GM18526 (cell line): Measurements from ENCODE around the gene APAF1.

Experiments
- POLR2A ChIP-seq: IDR thresholded peaks from 3 replicates; pipeline ENCODE4 v1.6.1; 2011; ENCODE audit not compliant: insufficient read length; ENCODE audit errors: extremely low read depth

Gene APAF1

DNA sequence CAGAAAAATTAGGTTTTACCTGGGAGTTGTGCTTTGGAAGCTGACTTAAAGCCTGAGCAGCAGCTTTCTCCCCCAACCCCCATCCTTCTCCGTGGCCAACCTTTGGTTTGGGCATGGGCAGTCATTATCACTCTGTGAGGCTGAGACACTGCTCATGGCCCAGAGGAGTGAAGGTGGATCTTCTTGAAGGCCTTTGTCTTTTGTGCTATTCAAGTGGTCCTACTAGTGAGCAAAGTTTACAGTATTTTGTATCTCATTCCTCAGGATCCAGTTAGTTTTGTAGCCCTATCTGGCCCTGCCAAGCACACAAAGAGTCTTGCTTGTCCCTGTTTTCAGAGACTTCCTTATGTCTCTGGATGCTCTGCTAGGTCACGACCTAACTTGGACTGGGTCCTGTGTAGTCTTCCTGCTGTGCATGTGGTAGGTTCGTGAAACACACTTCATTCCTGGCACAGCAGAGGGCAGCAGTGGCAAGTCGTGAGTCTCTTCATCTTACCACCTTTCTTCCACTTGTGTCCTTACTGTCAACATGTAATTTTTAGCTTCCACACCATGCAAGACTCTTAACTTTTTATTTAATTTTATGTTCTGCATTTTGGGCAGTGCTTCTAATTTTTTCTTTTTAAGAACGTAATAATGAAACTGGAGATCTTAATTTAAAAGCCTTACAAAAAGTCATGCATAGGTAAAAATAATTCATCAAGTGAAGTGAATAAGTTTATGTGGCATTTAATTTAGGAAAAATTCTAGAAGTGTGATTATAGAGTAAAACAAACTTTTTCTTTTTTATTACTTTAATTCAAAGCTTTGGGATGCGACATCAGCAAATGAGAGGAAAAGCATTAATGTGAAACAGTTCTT lies 53.7 kb downstream of the APAF1 start:
- TF ChIP-seq POLR2A: no peak

- TF ChIP-seq POLR2A: no peak
Measured at GRCh38 chr12:98699586-98699985, 54.5 kb downstream of the APAF1 start.

GRCh38 chr12:98701166-98701565 lies 56.1 kb downstream of the APAF1 start:
- TF ChIP-seq POLR2A: no peak

GRCh38 chr12:98709022-98709421 lies 63.9 kb downstream of the APAF1 start:
- no peak for TF ChIP-seq POLR2A

GRCh38 chr12:98714426-98714825 lies 69.3 kb downstream of the APAF1 start:
- TF ChIP-seq POLR2A: no peak

- no peak for TF ChIP-seq POLR2A
Measured at GRCh38 chr12:98719515-98720504, 74.7 kb downstream of the APAF1 start.

DNA sequence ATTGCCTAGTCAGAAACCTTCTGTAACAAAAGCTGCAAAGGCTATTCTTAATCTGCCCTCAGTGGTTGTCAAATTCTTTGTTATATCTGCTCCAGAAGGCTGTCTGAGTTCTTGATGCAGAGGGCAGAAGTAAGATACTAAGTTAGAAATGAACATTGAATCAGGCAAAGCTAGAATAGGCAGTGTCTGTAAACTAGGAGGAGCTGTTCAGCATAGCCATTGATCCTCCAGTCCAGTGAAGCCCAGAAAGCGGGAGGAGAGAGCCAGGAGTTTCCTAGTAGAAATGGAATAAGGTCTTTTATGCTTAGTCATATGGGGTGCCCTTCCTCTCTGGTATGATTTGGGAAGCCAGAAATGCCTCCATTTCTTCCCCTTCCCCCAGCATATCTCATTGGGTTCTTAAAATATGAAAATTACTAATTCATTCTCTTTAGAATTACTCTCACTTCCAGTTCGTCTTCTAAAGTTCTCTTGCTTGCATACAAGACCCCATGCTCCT lies 76.2 kb downstream of the APAF1 start:
- no peak for TF ChIP-seq POLR2A

DNA sequence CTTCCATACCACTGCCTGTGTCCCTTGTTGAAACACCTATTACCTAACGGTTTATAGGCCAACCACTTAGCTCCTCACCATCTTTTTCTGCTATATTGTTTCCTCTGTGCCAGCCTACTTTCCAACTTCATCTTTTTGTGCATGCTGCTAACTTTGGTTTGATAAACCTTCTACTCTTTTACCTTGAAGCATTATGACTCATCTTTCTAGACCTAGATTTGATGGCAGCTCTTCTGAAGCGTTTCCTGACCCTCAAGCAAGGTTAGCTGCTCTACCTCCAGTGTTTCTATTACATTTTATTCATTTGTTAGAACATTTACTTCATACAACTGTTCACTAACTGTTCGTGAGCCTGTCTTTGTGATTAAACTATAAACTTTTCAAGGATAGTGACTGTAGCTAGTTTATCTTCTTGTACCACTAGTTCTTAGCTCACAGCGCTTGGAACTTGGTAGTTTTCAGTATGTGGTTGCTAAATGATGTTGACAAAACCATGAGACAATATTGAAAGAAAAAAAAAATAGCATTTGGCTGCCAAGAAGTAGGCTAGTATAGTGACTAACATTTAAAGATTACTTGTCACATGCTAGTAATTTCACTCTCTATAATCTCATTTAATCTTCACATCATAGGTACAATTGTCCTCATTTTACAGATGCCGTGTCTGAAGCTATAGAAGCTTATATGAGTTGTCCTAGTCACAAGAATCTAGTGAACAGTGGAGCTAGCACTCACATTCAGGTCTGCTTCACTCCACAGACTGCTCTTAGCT lies 79.5 kb downstream of the APAF1 start:
- TF ChIP-seq POLR2A: no peak

GRCh38 chr12:98725476-98726247 lies 80.6 kb downstream of the APAF1 start:
- no peak for TF ChIP-seq POLR2A

DNA sequence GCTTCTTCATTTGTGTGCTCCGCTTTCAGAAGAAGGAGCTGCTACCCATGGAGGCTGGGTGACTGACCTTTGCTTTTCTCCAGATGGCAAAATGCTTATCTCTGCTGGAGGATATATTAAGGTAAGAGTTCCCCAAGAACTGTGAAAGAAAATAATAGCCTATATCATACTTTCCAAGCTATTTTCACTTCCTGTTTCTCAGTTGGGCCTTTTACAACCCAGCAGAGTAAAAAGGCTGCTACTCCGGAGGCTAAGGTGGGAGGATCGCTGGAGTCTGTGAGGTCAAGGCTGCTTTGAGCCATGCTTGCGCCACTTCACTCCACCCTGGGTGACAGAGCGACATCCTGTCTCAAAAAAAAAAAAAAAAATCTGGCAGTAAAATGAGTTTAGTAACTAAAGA lies 82.1 kb downstream of the APAF1 start:
- TF ChIP-seq POLR2A: no peak

- TF ChIP-seq POLR2A: no peak
Measured at GRCh38 chr12:98730412-98730811, 85.3 kb downstream of the APAF1 start.

DNA sequence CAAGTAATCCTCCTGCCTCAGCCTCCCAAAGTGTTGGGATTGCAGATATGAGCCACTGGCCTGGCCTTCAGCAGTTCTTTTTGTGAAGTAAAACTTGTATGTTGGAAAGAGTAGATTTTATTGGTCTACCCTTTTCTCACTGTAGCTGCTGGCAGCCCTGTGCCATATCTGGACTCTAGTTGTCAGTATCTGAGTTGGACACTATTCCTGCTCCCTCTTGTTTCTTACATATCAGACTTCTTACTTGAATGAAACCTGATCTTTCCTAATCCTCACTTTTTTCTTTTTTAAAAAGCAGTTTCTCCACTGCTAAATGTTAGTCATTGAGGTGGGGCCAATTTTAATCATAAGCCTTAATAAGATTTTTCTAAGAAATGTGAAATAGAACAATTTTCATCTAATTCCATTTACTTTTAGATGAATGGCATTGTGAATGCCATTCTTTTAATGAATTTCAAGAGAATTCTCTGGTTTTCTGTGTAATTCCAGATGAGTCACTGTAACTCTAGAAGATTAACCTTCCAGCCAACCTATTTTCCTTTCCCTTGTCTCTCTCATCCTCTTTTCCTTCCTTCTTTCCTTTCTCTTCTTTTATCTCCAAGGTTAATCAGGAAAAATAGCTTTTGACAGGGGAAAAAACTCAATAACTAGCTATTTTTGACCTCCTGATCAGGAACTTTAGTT lies 88.7 kb downstream of the APAF1 start:
- TF ChIP-seq POLR2A: no peak

- no peak for TF ChIP-seq POLR2A
Measured at GRCh38 chr12:98735821-98736220, 90.7 kb downstream of the APAF1 start.
